ENCODE measurements around the gene ATP11A. TPM values are rescaled to one million over a fixed set of nuclear protein-coding genes. Genes with fewer than 3 reads are reported as not detected.
A peak's percentile ranks its signal among the peaks of the same experiment; 100 is the strongest.

Gene ATP11A
- total and polyA plus RNA-seq, 10 of the 15 experiments (the other 5 are each of a cell fraction or from before 2014, with no cell fraction given): 1.4 to 69.6 (median 14.4) TPM

- FAIRE-seq (no peak), ATAC-seq (peak; percentile 53), DNase-seq (ENCODE audit: low read depth, low spot score) (no peak)
- Histone ChIP-seq H3K4me1 (ENCODE audit: control insufficient read depth, insufficient read depth, low read length) (peaks cover 18% of the 10 kb centered on the region), H3K4me3 (peak overlapping the region; percentile 30; the same call in 1 of the 2 replicates), H3K27ac (ENCODE audit: control insufficient read depth, insufficient read depth) (peak overlapping the region; percentile 50), H3K36me3 (ENCODE audit: control insufficient read depth in 2 of 2, insufficient read depth in 2 of 2, low read length in 1 of 2) (peaks cover 0 to 2% of the 10 kb centered on the region in 2 experiments; a peak in 2 of 4 replicates), H4K20me1 (ENCODE audit: control insufficient read depth, insufficient read depth) (0 out of 2 replicates have a peak, but pooled peaks cover 3% of the 10 kb centered on the region), H3K9ac (ENCODE audit: control insufficient read depth, insufficient read depth, low read length) (peak overlapping the region; percentile 28), H3K9me3 (replicated peaks; ENCODE audit: control insufficient read depth, insufficient read depth, low read length) (no peaks in the 10 kb centered on the region), H3K4me2 (ENCODE audit: control insufficient read depth, insufficient read depth) (peak overlapping the region; percentile 62), H3K27me3 (replicated peaks in 1 of 2; ENCODE audit: control insufficient read depth in 2 of 2, insufficient read depth in 2 of 2, low read length in 1 of 2) (no peaks in the 10 kb centered on the region), H3K79me2 (ENCODE audit: control insufficient read depth, insufficient read depth, low read length) (peaks cover 52% of the 10 kb centered on the region), H2AFZ (ENCODE audit: control insufficient read depth, low read depth, low read length) (no peak overlapping the region)
- POLR2A ChIA-PET: interaction anchor here (1.2 kb wide), 1 partner anchor 133 kb away, joined by 3 read pairs; no protein-coding TSS in a partner anchor
- in situ Hi-C loops (cut with MboI) (loop anchor here (5.0 kb wide), 1 partner anchor 178 kb away; no protein-coding TSS in a partner anchor), intact Hi-C loops (cut with micrococcal nuclease; ENCODE audit: unreplicated experiment) (no loop called here)
- BruUV-seq (replicated peaks): no TSS peak
- RAD21 ChIA-PET (ENCODE audit: unreplicated experiment): interaction anchor here (0.9 to 2.0 kb wide), 8 partner anchors 18 to 180 kb away, joined by 3 to 8 read pairs (median 5); no protein-coding TSS in a partner anchor
- SMC1A ChIA-PET (ENCODE audit: uncharacterized antibody, unreplicated experiment): interaction anchor here (0.8 to 2.0 kb wide), 10 partner anchors 13 to 180 kb away, joined by 3 to 10 read pairs (median 4); no protein-coding TSS in a partner anchor
- TF ChIP-seq RB1 (IDR thresholded peaks at IDR 0.05; ENCODE audit: borderline replicate concordance): no peak
- TF ChIP-seq SMARCA5 (IDR thresholded peaks at IDR 0.05): no peak
- no peak for TF ChIP-seq NFYB (IDR thresholded peaks at IDR 0.05; ENCODE audit: insufficient read depth, low read depth, low read length)
- TF ChIP-seq HDAC2 (IDR thresholded peaks at IDR 0.05): no peak
- TF ChIP-seq CUX1 (IDR thresholded peaks at IDR 0.05; ENCODE audit: insufficient replicate concordance, low read depth, low read length): no peak
- TF ChIP-seq MLLT1 (IDR thresholded peaks at IDR 0.05): 0 out of 2 replicates have a peak, but pooled peaks have one; percentile 54
- no peak for TF ChIP-seq RCOR1 (conservative IDR thresholded peaks at IDR 0.05; ENCODE audit: low read depth, low read length)
- no peak for TF ChIP-seq HDGF (IDR thresholded peaks at IDR 0.05)
- TF ChIP-seq ETV6 (conservative IDR thresholded peaks at IDR 0.05 in 1 of 2, IDR thresholded peaks at IDR 0.05 in 1 of 2; ENCODE audit: borderline replicate concordance in 1 of 2, low read depth in 1 of 2): no peak
- TF ChIP-seq ZNF24 (IDR thresholded peaks at IDR 0.05): no peak
- no peak for TF ChIP-seq PKNOX1 (IDR thresholded peaks at IDR 0.05)
- peak; percentile 34; the same call in 1 of the 2 replicates for TF ChIP-seq ATF7 (IDR thresholded peaks at IDR 0.05; ENCODE audit: low read depth)
- no peak for TF ChIP-seq MXI1 (IDR thresholded peaks at IDR 0.05; ENCODE audit: low read depth, low read length)
- TF ChIP-seq CBX5 (IDR thresholded peaks at IDR 0.05; ENCODE audit: low read depth): no peak
- no peak for TF ChIP-seq ZNF622 (IDR thresholded peaks at IDR 0.05)
- CTCF ChIA-PET: interaction anchor here (0.8 to 1.9 kb wide), 5 partner anchors 9 to 195 kb away, joined by 3 to 7 read pairs (median 4); no protein-coding TSS in a partner anchor
- WGBS (ENCODE audit: insufficient coverage, insufficient replicate concordance, low lambda C conversion rate, missing lambda C conversion rate): 44% methylated on average over 13 of the region's 13 CpGs
These were observed 4.1 kb downstream of the ATP11A start for GRCh38 chr13:112693831-112694497.

All from GM12878 (cell line).